ENCODE results near the gene NR2C1.
"Not testable (repeated sequence)": the region's sequence is repeated elsewhere in the genome, so short reads cannot be mapped to it uniquely, and the experiment has no call there.

NR2C1 gene

GRCh38 chr12:95014554-95014953 lies 58.9 kb downstream of the NR2C1 start:
- FAIRE-seq, result no peak
- DNase-seq (ENCODE audit: insufficient read length, low spot score), result no peak
- TF ChIP-seq POLR2A (IDR thresholded peaks at IDR 0.05; ENCODE audit: low read depth, low read length) (no peak), TAF1 (IDR thresholded peaks at IDR 0.05; ENCODE audit: low read depth, low read length) (no peak)

GRCh38 chr12:95006206-95006605 lies 67.2 kb downstream of the NR2C1 start:
- no peak for TF ChIP-seq PAX5 (IDR thresholded peaks at IDR 0.05; ENCODE audit: insufficient read depth, low read length, severe bottlenecking)
- FAIRE-seq, result no peak
- no peak for DNase-seq (ENCODE audit: insufficient read length, low spot score)

- no peak for TF ChIP-seq TAF1 (IDR thresholded peaks at IDR 0.05; ENCODE audit: low read depth, low read length)
- no peak for TF ChIP-seq POLR2A (IDR thresholded peaks at IDR 0.05; ENCODE audit: low read depth, low read length)
- TF ChIP-seq PAX5 (IDR thresholded peaks at IDR 0.05; ENCODE audit: insufficient read depth, low read length, severe bottlenecking), result no peak
- no peak for TF ChIP-seq POLR2AphosphoS5 (IDR thresholded peaks at IDR 0.05; ENCODE audit: low read depth, low read length)
- TF ChIP-seq POU2F2 (IDR thresholded peaks at IDR 0.05; ENCODE audit: low read depth, low read length), result no peak
- no peak for TF ChIP-seq SPI1 (IDR thresholded peaks at IDR 0.05; ENCODE audit: low read depth, low read length)
- FAIRE-seq (no peak), DNase-seq (ENCODE audit: insufficient read length, low spot score) (no peak)
Measured at GRCh38 chr12:95004610-95005009, 68.8 kb downstream of the NR2C1 start.

GRCh38 chr12:95003921-95004272 lies 69.5 kb downstream of the NR2C1 start:
- no peak for FAIRE-seq
- DNase-seq (ENCODE audit: insufficient read length, low spot score), result no peak
- no peak for TF ChIP-seq POLR2AphosphoS5 (IDR thresholded peaks at IDR 0.05; ENCODE audit: low read depth, low read length)
- TF ChIP-seq SPI1 (IDR thresholded peaks at IDR 0.05; ENCODE audit: low read depth, low read length), result no peak
- no peak for TF ChIP-seq POU2F2 (IDR thresholded peaks at IDR 0.05; ENCODE audit: low read depth, low read length)
- no peak for TF ChIP-seq PAX5 (IDR thresholded peaks at IDR 0.05; ENCODE audit: insufficient read depth, low read length, severe bottlenecking)
- no peak for TF ChIP-seq POLR2A (IDR thresholded peaks at IDR 0.05; ENCODE audit: low read depth, low read length)
- no peak for TF ChIP-seq TAF1 (IDR thresholded peaks at IDR 0.05; ENCODE audit: low read depth, low read length)

GRCh38 chr12:95003213-95003920 lies 70.1 kb downstream of the NR2C1 start, which contains the start of gene NDUFA12:
Gene NDUFA12 (minus strand): TSS chr12:95003697. CDS start chr12:95003680, 17 bp downstream.
- DNase-seq (ENCODE audit: insufficient read length, low spot score), result peak; percentile 72
- FAIRE-seq, result peak; percentile 100
- peak; percentile 58; the same call in 1 of the 2 replicates for TF ChIP-seq POU2F2 (IDR thresholded peaks at IDR 0.05; ENCODE audit: low read depth, low read length)
- TF ChIP-seq POLR2A (IDR thresholded peaks at IDR 0.05; ENCODE audit: low read depth, low read length), result peak; percentile 96
- TF ChIP-seq SPI1 (IDR thresholded peaks at IDR 0.05; ENCODE audit: low read depth, low read length), result no peak
- peak; percentile 90 for TF ChIP-seq TAF1 (IDR thresholded peaks at IDR 0.05; ENCODE audit: low read depth, low read length)
- peak; percentile 94 for TF ChIP-seq POLR2AphosphoS5 (IDR thresholded peaks at IDR 0.05; ENCODE audit: low read depth, low read length)
- no peak for TF ChIP-seq PAX5 (IDR thresholded peaks at IDR 0.05; ENCODE audit: insufficient read depth, low read length, severe bottlenecking)

- no peak for FAIRE-seq
- TF ChIP-seq POLR2AphosphoS5 (IDR thresholded peaks at IDR 0.05; ENCODE audit: low read depth, low read length), result no peak
- TF ChIP-seq PAX5 (IDR thresholded peaks at IDR 0.05; ENCODE audit: insufficient read depth, low read length, severe bottlenecking), result no peak
- TF ChIP-seq POU2F2 (IDR thresholded peaks at IDR 0.05; ENCODE audit: low read depth, low read length), result no peak
- TF ChIP-seq POLR2A (IDR thresholded peaks at IDR 0.05; ENCODE audit: low read depth, low read length), result no peak
- no peak for TF ChIP-seq SPI1 (IDR thresholded peaks at IDR 0.05; ENCODE audit: low read depth, low read length)
- no peak for TF ChIP-seq TAF1 (IDR thresholded peaks at IDR 0.05; ENCODE audit: low read depth, low read length)
- no peak for DNase-seq (ENCODE audit: insufficient read length, low spot score)
Measured at GRCh38 chr12:95002754-95003153, 70.7 kb downstream of the NR2C1 start.

- FAIRE-seq (no peak), DNase-seq (ENCODE audit: insufficient read length, low spot score) (no peak)
- TF ChIP-seq SPI1 (IDR thresholded peaks at IDR 0.05; ENCODE audit: low read depth, low read length), result peak; percentile 69
- TF ChIP-seq POU2F2 (IDR thresholded peaks at IDR 0.05; ENCODE audit: low read depth, low read length), result no peak
- TF ChIP-seq POLR2AphosphoS5 (IDR thresholded peaks at IDR 0.05; ENCODE audit: low read depth, low read length), result no peak
- TF ChIP-seq PAX5 (IDR thresholded peaks at IDR 0.05; ENCODE audit: insufficient read depth, low read length, severe bottlenecking), result no peak
- no peak for TF ChIP-seq TAF1 (IDR thresholded peaks at IDR 0.05; ENCODE audit: low read depth, low read length)
- TF ChIP-seq POLR2A (IDR thresholded peaks at IDR 0.05; ENCODE audit: low read depth, low read length), result no peak
Measured at GRCh38 chr12:94998326-94998725, 75.1 kb downstream of the NR2C1 start.

- no peak for FAIRE-seq
- DNase-seq (ENCODE audit: insufficient read length, low spot score), result no peak
- TF ChIP-seq POU2F2 (IDR thresholded peaks at IDR 0.05; ENCODE audit: low read depth, low read length) (no peak), SPI1 (IDR thresholded peaks at IDR 0.05; ENCODE audit: low read depth, low read length) (no peak), PAX5 (IDR thresholded peaks at IDR 0.05; ENCODE audit: insufficient read depth, low read length, severe bottlenecking) (no peak), POLR2A (IDR thresholded peaks at IDR 0.05; ENCODE audit: low read depth, low read length) (no peak), POLR2AphosphoS5 (IDR thresholded peaks at IDR 0.05; ENCODE audit: low read depth, low read length) (no peak), TAF1 (IDR thresholded peaks at IDR 0.05; ENCODE audit: low read depth, low read length) (no peak)
Measured at GRCh38 chr12:94997726-94998125, 75.7 kb downstream of the NR2C1 start.

- FAIRE-seq, result no peak
- no peak for DNase-seq (ENCODE audit: insufficient read length, low spot score)
- TF ChIP-seq POLR2A (IDR thresholded peaks at IDR 0.05; ENCODE audit: low read depth, low read length) (no peak), POLR2AphosphoS5 (IDR thresholded peaks at IDR 0.05; ENCODE audit: low read depth, low read length) (no peak), PAX5 (IDR thresholded peaks at IDR 0.05; ENCODE audit: insufficient read depth, low read length, severe bottlenecking) (no peak), TAF1 (IDR thresholded peaks at IDR 0.05; ENCODE audit: low read depth, low read length) (no peak), SPI1 (IDR thresholded peaks at IDR 0.05; ENCODE audit: low read depth, low read length) (no peak), POU2F2 (IDR thresholded peaks at IDR 0.05; ENCODE audit: low read depth, low read length) (no peak)
Measured at GRCh38 chr12:94997061-94997460, 76.4 kb downstream of the NR2C1 start.

- FAIRE-seq (no peak), DNase-seq (ENCODE audit: insufficient read length, low spot score) (no peak)
Measured at GRCh38 chr12:94994312-94994711, 79.1 kb downstream of the NR2C1 start.

GRCh38 chr12:94993855-94994254 lies 79.6 kb downstream of the NR2C1 start:
- not testable (repeated sequence) for FAIRE-seq; DNase-seq (ENCODE audit: insufficient read length, low spot score)

More at GRCh38 chr12:94994312-94994711, 79.1 kb downstream of the NR2C1 start:
- TF ChIP-seq POLR2AphosphoS5 (IDR thresholded peaks at IDR 0.05; ENCODE audit: low read depth, low read length) (no peak), SPI1 (IDR thresholded peaks at IDR 0.05; ENCODE audit: low read depth, low read length) (no peak), TAF1 (IDR thresholded peaks at IDR 0.05; ENCODE audit: low read depth, low read length) (no peak), POU2F2 (IDR thresholded peaks at IDR 0.05; ENCODE audit: low read depth, low read length) (no peak), POLR2A (IDR thresholded peaks at IDR 0.05; ENCODE audit: low read depth, low read length) (no peak), PAX5 (IDR thresholded peaks at IDR 0.05; ENCODE audit: insufficient read depth, low read length, severe bottlenecking) (no peak)

All from GM12891 (cell line).